ENCODE results near the gene EZR.
A peak's percentile ranks its signal among the peaks of the same experiment; 100 is the strongest.

The EZR gene

GRCh38 chr6:158819213-158819976 is at the start of gene EZR:
TSS of gene EZR (minus strand) at chr6:158819368. CDS start at chr6:158818093, 1,275 bp downstream.
- peak; percentile 29 for DNase-seq

GRCh38 chr6:158868122-158868480 is 48.9 kb upstream of the EZR start:
- DNase-seq, result no peak

GRCh38 chr6:158867381-158868121 is 48.4 kb upstream of the EZR start:
- no peak for DNase-seq

GRCh38 chr6:158865769-158866168 is 46.6 kb upstream of the EZR start:
- DNase-seq, result no peak

GRCh38 chr6:158863646-158864045 is 44.5 kb upstream of the EZR start:
- DNase-seq, result no peak

- DNase-seq, result no peak
Observed at GRCh38 chr6:158861686-158862381, 42.7 kb upstream of the EZR start.

- no peak for DNase-seq
Observed at GRCh38 chr6:158860279-158860865, 41.2 kb upstream of the EZR start.

GRCh38 chr6:158856261-158856660 is 37.1 kb upstream of the EZR start:
- no peak for DNase-seq

- DNase-seq, result no peak
Observed at GRCh38 chr6:158854214-158855101, 35.3 kb upstream of the EZR start.

GRCh38 chr6:158853880-158854213 is 34.7 kb upstream of the EZR start:
- no peak for DNase-seq

- no peak for DNase-seq
Observed at GRCh38 chr6:158853072-158853879, 34.1 kb upstream of the EZR start.

GRCh38 chr6:158852312-158853071 is 33.3 kb upstream of the EZR start:
- no peak for DNase-seq

- DNase-seq, result no peak
Observed at GRCh38 chr6:158850807-158851115, 31.6 kb upstream of the EZR start.

GRCh38 chr6:158849899-158850806 is 31.0 kb upstream of the EZR start:
- no peak for DNase-seq

- DNase-seq, result no peak
Observed at GRCh38 chr6:158848490-158848895, 29.3 kb upstream of the EZR start.

GRCh38 chr6:158847786-158848185 is 28.6 kb upstream of the EZR start:
- no peak for DNase-seq

GRCh38 chr6:158847012-158847529 is 27.9 kb upstream of the EZR start:
- no peak for DNase-seq

- DNase-seq, result no peak
Observed at GRCh38 chr6:158843751-158844683, 24.8 kb upstream of the EZR start.

All from midbrain (tissue), 1 donor.